ENCODE measurements around the gene JUN. TPM values are rescaled to one million over a fixed set of nuclear protein-coding genes. Genes with fewer than 3 reads are reported as not detected.

Gene JUN
- total and polyA plus RNA-seq, 2 donors (not counting 1 experiment from before 2014, with no cell fraction given): 94.4 to 4,074 TPM

GRCh38 chr1:58786184-58786926, 2.5 kb upstream of the JUN start:
- peak overlapping the region; percentile 100 for H3K27ac ChIP-seq (ENCODE audit: low read length in 2 of 2)
- peaks cover 0 to 7% (median 0%) of the 10 kb centered on the region in 3 donors for H3K9me3 ChIP-seq (ENCODE audit: control extremely low read depth in 1 of 3, control insufficient read depth in 2 of 3, insufficient read depth in 1 of 3, low read length in 2 of 3)
- H3K27me3 ChIP-seq (replicated peaks in 1 of 4; ENCODE audit: control extremely low read depth in 1 of 4, control insufficient read depth in 3 of 4, insufficient read depth in 4 of 4, low read length in 3 of 4): no peaks in the 10 kb centered on the region
- no peak overlapping the region for H3K4me3 ChIP-seq (ENCODE audit: control extremely low read depth in 1 of 5, extremely low read depth in 1 of 5, insufficient read depth in 1 of 5, low read depth in 2 of 5, low read length in 4 of 5)
- H3K36me3 ChIP-seq (replicated peaks in 1 of 2; ENCODE audit: control extremely low read depth in 1 of 2, control insufficient read depth in 1 of 2, extremely low read depth in 1 of 2, insufficient read depth in 2 of 2, low read length in 1 of 2): peaks cover 0 to 4% of the 10 kb centered on the region in 2 experiments
- no peak for ATAC-seq (ENCODE audit: low read depth)
- peaks cover 24% of the 10 kb centered on the region for H4K20me1 ChIP-seq (ENCODE audit: control insufficient read depth, insufficient read depth, low read length, poor library complexity, severe bottlenecking)
- 88% methylated on average over 3 of the region's 6 CpGs for WGBS (ENCODE audit: insufficient coverage)
- Mint-ChIP-seq H3K9me3 (ENCODE audit: insufficient read depth) (peaks cover 4% of the 10 kb centered on the region), H3K27ac (peak overlapping the region; percentile 73), H3K27me3 (no peaks in the 10 kb centered on the region), H3K4me1 (peaks cover 45% of the 10 kb centered on the region), H3K4me3 (peak overlapping the region; percentile 90)
- TF ChIP-seq EZH2 (IDR thresholded peaks at IDR 0.05; ENCODE audit: borderline replicate concordance, insufficient read depth, low read depth, low read length, poor library complexity, severe bottlenecking) (no peak), CTCF (IDR thresholded peaks at IDR 0.05) (no peak)
- peaks cover 10% of the 10 kb centered on the region for H3K79me2 ChIP-seq (ENCODE audit: control insufficient read depth, insufficient read depth, low read length)
- intact Hi-C loops (cut with micrococcal nuclease): no loop called here
- H2AFZ ChIP-seq (ENCODE audit: insufficient read depth, low read depth, low read length, poor library complexity, severe bottlenecking): no peak overlapping the region
- no peak for DNase-seq
- no peak overlapping the region for H3K9ac ChIP-seq (ENCODE audit: low read length)
- H3K4me2 ChIP-seq (replicated peaks; ENCODE audit: low read depth, low read length, poor library complexity, severe bottlenecking): peak overlapping the region; percentile 93
- CTCF ChIA-PET: interaction anchor here (0.5 to 7.0 kb wide), 13 partner anchors 12 to 973 kb away, joined by 3 to 69 read pairs (median 4); partner anchors contain the start of gene FGGY
- POLR2A ChIA-PET: interaction anchor here (0.7 to 4.1 kb wide), 10 partner anchors 17 to 688 kb away, joined by 3 to 36 read pairs (median 7); partner anchors contain the start of gene FGGY
- H3K4me1 ChIP-seq (ENCODE audit: control insufficient read depth in 2 of 2, insufficient read depth in 2 of 2, low read length in 2 of 2): peaks cover 16 to 26% of the 10 kb centered on the region in 2 donors
